ENCODE data around the gene FBXO3.

GRCh38 chr11:33696931-33697638, 77.2 kb downstream of the FBXO3 start:
- no peak for TF ChIP-seq CTCF (IDR thresholded peaks at IDR 0.05 in 4 of 5, conservative IDR thresholded peaks at IDR 0.05 in 1 of 5)
- TF ChIP-seq POLR2A (IDR thresholded peaks at IDR 0.05): no peak
